HEK293 (cell line): Measurements from ENCODE around the gene C1orf216.

Experiments used
- CTCF ChIA-PET: fragments of 350-600 bp; formaldehyde crosslinking; extraction: SDS; loops from one replicate; lab custom pipeline; 2021; ENCODE audit warnings: antibody characterized with exemption; lab: Yijun Ruan, JAX
- POLR2A ChIA-PET: fragments of 300-600 bp; formaldehyde crosslinking; extraction: SDS; loops from one replicate; lab custom pipeline; 2020; ENCODE audit warnings: antibody characterized with exemption, inconsistent platforms; lab: Yijun Ruan, JAX
- H3K27ac ChIP-seq: fragments of 200-500 bp; sonication (Bioruptor generic); 2 replicates; pipeline ENCODE4 v1.5.1; 2014; ENCODE audit warnings: low read depth, low read length, control low read depth, inconsistent platforms; ENCODE audit errors: extremely low read depth
- H3K36me3 ChIP-seq, 2 experiments: fragments of 200-500 bp in 1 of 2; sonication (Bioruptor generic) in 1 of 2; 1 replicate in 1 of 2; 2 replicates in 1 of 2; pipeline ENCODE4 v1.5.1; 2014 to 2017; ENCODE audit warnings: inconsistent platforms in 2 of 2, low read length in 2 of 2; ENCODE audit not compliant: control insufficient read depth in 2 of 2, insufficient read depth in 1 of 2
- H3K4me1 ChIP-seq: fragments of 200-500 bp; sonication (Bioruptor generic); 2 replicates; pipeline ENCODE4 v1.5.1; 2014; ENCODE audit warnings: mild to moderate bottlenecking, low read length, inconsistent platforms; ENCODE audit not compliant: control insufficient read depth, insufficient read depth
- H3K4me3 ChIP-seq: 2 replicates; pipeline ENCODE4 v1.5.1; 2011; ENCODE audit warnings: low read depth, mild to moderate bottlenecking, control low read depth, low read length, moderate library complexity
- H3K9me3 ChIP-seq: fragments of 200-500 bp; sonication (Bioruptor generic); 2 replicates; pipeline ENCODE4 v1.5.1; 2014; ENCODE audit warnings: low read depth, low read length, inconsistent platforms; ENCODE audit not compliant: control insufficient read depth, insufficient read depth
- GLIS1 ChIP-seq: fragments of 450-650 bp; formaldehyde crosslinking; IDR thresholded peaks from 2 replicates; pipeline ENCODE4 v1.5.1; 2016; ENCODE audit warnings: missing biosample characterization, missing genetic modification characterization
- MZF1 ChIP-seq: fragments of 450-650 bp; formaldehyde crosslinking; IDR thresholded peaks from 2 replicates; pipeline ENCODE4 v1.5.1; 2017; ENCODE audit warnings: missing biosample characterization, missing genetic modification characterization, borderline replicate concordance
- OVOL3 ChIP-seq: fragments of 450-650 bp; formaldehyde crosslinking; IDR thresholded peaks from 2 replicates; pipeline ENCODE4 v1.5.1; 2016; ENCODE audit warnings: missing biosample characterization, missing genetic modification characterization
- PRDM1 ChIP-seq: fragments of 450-650 bp; formaldehyde crosslinking; IDR thresholded peaks from 2 replicates; pipeline ENCODE4; 2016; ENCODE audit warnings: missing biosample characterization, missing genetic modification characterization
- SALL2 ChIP-seq: fragments of 450-650 bp; formaldehyde crosslinking; IDR thresholded peaks from 2 replicates; pipeline ENCODE4 v1.5.0; 2017; ENCODE audit warnings: missing biosample characterization, mild to moderate bottlenecking, missing genetic modification characterization, borderline replicate concordance
- ZIC2 ChIP-seq: fragments of 450-650 bp; formaldehyde crosslinking; IDR thresholded peaks from 2 replicates; pipeline ENCODE4 v1.5.1; 2016; ENCODE audit warnings: missing biosample characterization, missing genetic modification characterization
- ZNF138 ChIP-seq: fragments of 450-650 bp; formaldehyde crosslinking; IDR thresholded peaks from 2 replicates; pipeline ENCODE4 v1.5.1; 2016; ENCODE audit warnings: missing biosample characterization, missing genetic modification characterization, borderline replicate concordance
- ZNF202 ChIP-seq: fragments of 450-650 bp; formaldehyde crosslinking; IDR thresholded peaks from 2 replicates; pipeline ENCODE4 v1.5.1; 2016; ENCODE audit warnings: missing biosample characterization, missing genetic modification characterization, borderline replicate concordance
- ZNF211 ChIP-seq: fragments of 450-650 bp; formaldehyde crosslinking; IDR thresholded peaks from 2 replicates; pipeline ENCODE4 v1.5.1; 2016; ENCODE audit warnings: low read depth, missing biosample characterization, missing genetic modification characterization
- ZNF335 ChIP-seq: fragments of 450-650 bp; formaldehyde crosslinking; conservative IDR thresholded peaks from 2 replicates; pipeline ENCODE4 v1.5.1; 2016; ENCODE audit warnings: missing biosample characterization, missing genetic modification characterization
- ZNF341 ChIP-seq: fragments of 450-650 bp; formaldehyde crosslinking; IDR thresholded peaks from 2 replicates; pipeline ENCODE4; 2016; ENCODE audit warnings: low read depth, missing biosample characterization, missing genetic modification characterization
- ZNF354C ChIP-seq: fragments of 450-650 bp; formaldehyde crosslinking; IDR thresholded peaks from 2 replicates; pipeline ENCODE4 v1.5.1; 2016; ENCODE audit warnings: missing biosample characterization, missing genetic modification characterization, low read depth, borderline replicate concordance
- ZNF501 ChIP-seq: fragments of 450-650 bp; formaldehyde crosslinking; IDR thresholded peaks from 2 replicates; pipeline ENCODE4 v1.5.1; 2016; ENCODE audit warnings: missing biosample characterization, missing genetic modification characterization
- ZNF544 ChIP-seq: fragments of 450-650 bp; formaldehyde crosslinking; IDR thresholded peaks from 2 replicates; pipeline ENCODE4 v1.5.0; 2017; ENCODE audit warnings: missing biosample characterization, missing genetic modification characterization
- ZNF600 ChIP-seq: fragments of 450-650 bp; formaldehyde crosslinking; IDR thresholded peaks from 2 replicates; pipeline ENCODE4 v1.5.1; 2016; ENCODE audit warnings: missing biosample characterization, missing genetic modification characterization
- ZNF623 ChIP-seq: fragments of 450-650 bp; formaldehyde crosslinking; IDR thresholded peaks from 2 replicates; pipeline ENCODE4 v1.5.1; 2016; ENCODE audit warnings: missing biosample characterization, missing genetic modification characterization
- ZNF707 ChIP-seq: fragments of 450-650 bp; formaldehyde crosslinking; IDR thresholded peaks from 2 replicates; pipeline ENCODE4 v1.5.1; 2016; ENCODE audit warnings: missing biosample characterization, missing genetic modification characterization
- ZNF776 ChIP-seq: fragments of 450-650 bp; formaldehyde crosslinking; IDR thresholded peaks from 2 replicates; pipeline ENCODE4 v1.5.0; 2017; ENCODE audit warnings: missing biosample characterization, missing genetic modification characterization, borderline replicate concordance
- ZNF830 ChIP-seq: fragments of 450-650 bp; IDR thresholded peaks from 2 replicates; pipeline ENCODE4 v1.5.0; 2018; ENCODE audit warnings: missing biosample characterization, missing genetic modification characterization, low read depth, mild to moderate bottlenecking, moderate library complexity
- TF ChIP-seq, protein P1 (sequence below): fragments of 450-650 bp; IDR thresholded peaks from 2 replicates; pipeline ENCODE4 v1.5.1; 2018; ENCODE audit warnings: missing biosample characterization, mild to moderate bottlenecking, missing genetic modification characterization
- TF ChIP-seq, protein P2 (sequence below): fragments of 450-650 bp; formaldehyde crosslinking; IDR thresholded peaks from 2 replicates; pipeline ENCODE4 v1.5.1; 2016; ENCODE audit warnings: missing biosample characterization, missing genetic modification characterization
- TF ChIP-seq, protein P3 (sequence below): fragments of 450-650 bp; formaldehyde crosslinking; IDR thresholded peaks from 2 replicates; pipeline ENCODE4 v1.5.1; 2017; ENCODE audit warnings: missing biosample characterization, missing genetic modification characterization
- TF ChIP-seq, protein P4 (sequence below): fragments of 450-650 bp; IDR thresholded peaks from 2 replicates; pipeline ENCODE4 v1.5.1; 2018; ENCODE audit warnings: missing biosample characterization, missing genetic modification characterization
- TF ChIP-seq, protein P5 (sequence below): fragments of 450-650 bp; formaldehyde crosslinking; IDR thresholded peaks from 2 replicates; pipeline ENCODE4 v1.5.1; 2017; ENCODE audit warnings: missing biosample characterization, mild to moderate bottlenecking, missing genetic modification characterization, moderate library complexity

The C1orf216 gene

DNA sequence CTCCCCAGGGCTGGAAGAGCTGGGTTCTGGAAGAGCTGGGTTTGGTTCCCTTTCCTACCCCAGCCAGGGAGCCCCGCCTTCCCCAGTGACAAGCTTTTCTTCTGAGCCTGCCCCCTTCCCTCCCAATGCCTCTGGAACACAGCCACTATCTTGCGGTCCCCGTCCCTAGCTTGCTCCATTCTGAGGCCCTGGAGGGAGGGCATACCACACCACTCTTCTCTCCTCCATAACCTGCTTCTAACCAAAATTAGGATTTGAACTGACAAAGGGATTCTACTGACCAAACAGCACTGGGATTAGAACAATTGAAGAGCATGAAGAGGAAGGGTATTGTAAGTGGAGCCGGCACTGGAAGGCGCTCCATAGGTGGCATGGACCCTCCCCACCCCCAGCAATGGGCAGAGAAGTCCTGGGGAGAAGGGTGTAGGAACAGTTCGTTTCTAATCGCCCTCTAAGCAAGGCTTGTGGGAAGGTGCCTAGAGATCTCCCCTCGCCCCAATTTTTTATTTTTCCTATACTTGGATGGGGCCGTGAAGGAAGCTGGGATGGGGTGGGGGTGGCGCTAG, 690 bp downstream of the C1orf216 start:
- CTCF ChIA-PET = interaction anchor here (1.1 to 4.3 kb wide), 3 partner anchors 9 to 153 kb away, joined by 4 to 88 read pairs (median 56); no protein-coding TSS in a partner anchor
- POLR2A ChIA-PET = interaction anchor here (3.2 kb wide), 1 partner anchor 51 kb away, joined by 17 read pairs; the partner anchor contains the start of gene CLSPN
- H3K4me1 ChIP-seq = no peaks in the 10 kb centered on the region
- peak overlapping the region; percentile 51; the same call in 1 of the 2 replicates for H3K27ac ChIP-seq
- peak overlapping the region; percentile 31; the same call in 1 of the 2 replicates for H3K4me3 ChIP-seq
- H3K36me3 ChIP-seq = peaks cover 0 to 48% of the 10 kb centered on the region in 2 experiments; a peak in 1 of 3 replicates
- no peaks in the 10 kb centered on the region for H3K9me3 ChIP-seq
- TF ChIP-seq ZNF623 (tag by site-specific recombination) (no peak), ZNF335 (tag by site-specific recombination) (peak; percentile 56), ZNF202 (no peak), ZNF776 (tag by site-specific recombination) (no peak), SALL2 (tag by site-specific recombination) (no peak), ZNF211 (no peak), ZNF707 (tag by site-specific recombination) (no peak), ZNF341 (tag by site-specific recombination) (peak; percentile 36; the same call in 1 of the 2 replicates), ZNF600 (tag by site-specific recombination) (peak; percentile 83), ZNF354C (tag by site-specific recombination) (no peak), OVOL3 (tag by site-specific recombination) (no peak), MZF1 (tag by site-specific recombination) (no peak), ZNF501 (no peak), ZNF830 (tag by site-specific recombination) (no peak), ZIC2 (tag by site-specific recombination) (no peak), ZNF544 (tag by site-specific recombination) (no peak), PRDM1 (tag by site-specific recombination) (no peak), ZNF138 (no peak), GLIS1 (tag by site-specific recombination) (0 out of 2 replicates have a peak, but pooled peaks have one; percentile 10)
- TF ChIP-seq, protein P1, sequence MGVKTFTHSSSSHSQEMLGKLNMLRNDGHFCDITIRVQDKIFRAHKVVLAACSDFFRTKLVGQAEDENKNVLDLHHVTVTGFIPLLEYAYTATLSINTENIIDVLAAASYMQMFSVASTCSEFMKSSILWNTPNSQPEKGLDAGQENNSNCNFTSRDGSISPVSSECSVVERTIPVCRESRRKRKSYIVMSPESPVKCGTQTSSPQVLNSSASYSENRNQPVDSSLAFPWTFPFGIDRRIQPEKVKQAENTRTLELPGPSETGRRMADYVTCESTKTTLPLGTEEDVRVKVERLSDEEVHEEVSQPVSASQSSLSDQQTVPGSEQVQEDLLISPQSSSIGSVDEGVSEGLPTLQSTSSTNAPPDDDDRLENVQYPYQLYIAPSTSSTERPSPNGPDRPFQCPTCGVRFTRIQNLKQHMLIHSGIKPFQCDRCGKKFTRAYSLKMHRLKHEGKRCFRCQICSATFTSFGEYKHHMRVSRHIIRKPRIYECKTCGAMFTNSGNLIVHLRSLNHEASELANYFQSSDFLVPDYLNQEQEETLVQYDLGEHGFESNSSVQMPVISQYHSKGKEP (tag by site-specific recombination) = no peak
- TF ChIP-seq, protein P2, sequence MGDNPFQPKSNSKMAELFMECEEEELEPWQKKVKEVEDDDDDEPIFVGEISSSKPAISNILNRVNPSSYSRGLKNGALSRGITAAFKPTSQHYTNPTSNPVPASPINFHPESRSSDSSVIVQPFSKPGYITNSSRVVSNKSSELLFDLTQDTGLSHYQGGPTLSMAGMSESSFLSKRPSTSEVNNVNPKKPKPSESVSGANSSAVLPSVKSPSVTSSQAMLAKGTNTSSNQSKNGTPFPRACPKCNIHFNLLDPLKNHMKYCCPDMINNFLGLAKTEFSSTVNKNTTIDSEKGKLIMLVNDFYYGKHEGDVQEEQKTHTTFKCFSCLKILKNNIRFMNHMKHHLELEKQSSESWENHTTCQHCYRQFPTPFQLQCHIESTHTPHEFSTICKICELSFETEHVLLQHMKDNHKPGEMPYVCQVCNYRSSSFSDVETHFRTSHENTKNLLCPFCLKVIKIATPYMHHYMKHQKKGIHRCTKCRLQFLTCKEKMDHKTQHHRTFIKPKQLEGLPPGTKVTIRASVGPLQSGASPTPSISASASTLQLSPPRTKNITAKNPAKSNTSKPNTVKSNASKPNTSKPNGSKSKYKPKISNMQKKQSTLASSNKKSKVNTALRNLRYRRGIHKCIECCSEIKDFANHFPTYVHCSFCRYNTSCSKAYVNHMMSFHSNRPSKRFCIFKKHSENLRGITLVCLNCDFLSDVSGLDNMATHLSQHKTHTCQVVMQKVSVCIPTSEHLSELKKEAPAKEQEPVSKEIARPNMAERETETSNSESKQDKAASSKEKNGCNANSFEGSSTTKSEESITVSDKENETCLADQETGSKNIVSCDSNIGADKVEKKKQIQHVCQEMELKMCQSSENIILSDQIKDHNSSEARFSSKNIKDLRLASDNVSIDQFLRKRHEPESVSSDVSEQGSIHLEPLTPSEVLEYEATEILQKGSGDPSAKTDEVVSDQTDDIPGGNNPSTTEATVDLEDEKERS (tag by site-specific recombination) = no peak
- TF ChIP-seq, protein P3, sequence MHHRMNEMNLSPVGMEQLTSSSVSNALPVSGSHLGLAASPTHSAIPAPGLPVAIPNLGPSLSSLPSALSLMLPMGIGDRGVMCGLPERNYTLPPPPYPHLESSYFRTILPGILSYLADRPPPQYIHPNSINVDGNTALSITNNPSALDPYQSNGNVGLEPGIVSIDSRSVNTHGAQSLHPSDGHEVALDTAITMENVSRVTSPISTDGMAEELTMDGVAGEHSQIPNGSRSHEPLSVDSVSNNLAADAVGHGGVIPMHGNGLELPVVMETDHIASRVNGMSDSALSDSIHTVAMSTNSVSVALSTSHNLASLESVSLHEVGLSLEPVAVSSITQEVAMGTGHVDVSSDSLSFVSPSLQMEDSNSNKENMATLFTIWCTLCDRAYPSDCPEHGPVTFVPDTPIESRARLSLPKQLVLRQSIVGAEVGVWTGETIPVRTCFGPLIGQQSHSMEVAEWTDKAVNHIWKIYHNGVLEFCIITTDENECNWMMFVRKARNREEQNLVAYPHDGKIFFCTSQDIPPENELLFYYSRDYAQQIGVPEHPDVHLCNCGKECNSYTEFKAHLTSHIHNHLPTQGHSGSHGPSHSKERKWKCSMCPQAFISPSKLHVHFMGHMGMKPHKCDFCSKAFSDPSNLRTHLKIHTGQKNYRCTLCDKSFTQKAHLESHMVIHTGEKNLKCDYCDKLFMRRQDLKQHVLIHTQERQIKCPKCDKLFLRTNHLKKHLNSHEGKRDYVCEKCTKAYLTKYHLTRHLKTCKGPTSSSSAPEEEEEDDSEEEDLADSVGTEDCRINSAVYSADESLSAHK (tag by site-specific recombination) = no peak
- TF ChIP-seq, protein P4, sequence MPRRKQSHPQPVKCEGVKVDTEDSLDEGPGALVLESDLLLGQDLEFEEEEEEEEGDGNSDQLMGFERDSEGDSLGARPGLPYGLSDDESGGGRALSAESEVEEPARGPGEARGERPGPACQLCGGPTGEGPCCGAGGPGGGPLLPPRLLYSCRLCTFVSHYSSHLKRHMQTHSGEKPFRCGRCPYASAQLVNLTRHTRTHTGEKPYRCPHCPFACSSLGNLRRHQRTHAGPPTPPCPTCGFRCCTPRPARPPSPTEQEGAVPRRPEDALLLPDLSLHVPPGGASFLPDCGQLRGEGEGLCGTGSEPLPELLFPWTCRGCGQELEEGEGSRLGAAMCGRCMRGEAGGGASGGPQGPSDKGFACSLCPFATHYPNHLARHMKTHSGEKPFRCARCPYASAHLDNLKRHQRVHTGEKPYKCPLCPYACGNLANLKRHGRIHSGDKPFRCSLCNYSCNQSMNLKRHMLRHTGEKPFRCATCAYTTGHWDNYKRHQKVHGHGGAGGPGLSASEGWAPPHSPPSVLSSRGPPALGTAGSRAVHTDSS (tag by site-specific recombination) = no peak
- TF ChIP-seq, protein P5, sequence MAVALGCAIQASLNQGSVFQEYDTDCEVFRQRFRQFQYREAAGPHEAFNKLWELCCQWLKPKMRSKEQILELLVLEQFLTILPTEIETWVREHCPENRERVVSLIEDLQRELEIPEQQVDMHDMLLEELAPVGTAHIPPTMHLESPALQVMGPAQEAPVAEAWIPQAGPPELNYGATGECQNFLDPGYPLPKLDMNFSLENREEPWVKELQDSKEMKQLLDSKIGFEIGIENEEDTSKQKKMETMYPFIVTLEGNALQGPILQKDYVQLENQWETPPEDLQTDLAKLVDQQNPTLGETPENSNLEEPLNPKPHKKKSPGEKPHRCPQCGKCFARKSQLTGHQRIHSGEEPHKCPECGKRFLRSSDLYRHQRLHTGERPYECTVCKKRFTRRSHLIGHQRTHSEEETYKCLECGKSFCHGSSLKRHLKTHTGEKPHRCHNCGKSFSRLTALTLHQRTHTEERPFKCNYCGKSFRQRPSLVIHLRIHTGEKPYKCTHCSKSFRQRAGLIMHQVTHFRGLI (tag by site-specific recombination) = no peak
